Hippocampal formation (tissue), 2 donors: ENCODE results near the gene PRDX1.
A peak's percentile ranks its signal among the peaks of the same experiment; 100 is the strongest.
"Not testable (repeated sequence)": the region's sequence is repeated elsewhere in the genome, so short reads cannot be mapped to it uniquely, and the experiment has no call there.

Experiments
- DNase-seq, 2 donors: peaks; one replicate each; lab custom pipeline; 2025; lab: John Stamatoyannopoulos, UW

Gene PRDX1

DNA sequence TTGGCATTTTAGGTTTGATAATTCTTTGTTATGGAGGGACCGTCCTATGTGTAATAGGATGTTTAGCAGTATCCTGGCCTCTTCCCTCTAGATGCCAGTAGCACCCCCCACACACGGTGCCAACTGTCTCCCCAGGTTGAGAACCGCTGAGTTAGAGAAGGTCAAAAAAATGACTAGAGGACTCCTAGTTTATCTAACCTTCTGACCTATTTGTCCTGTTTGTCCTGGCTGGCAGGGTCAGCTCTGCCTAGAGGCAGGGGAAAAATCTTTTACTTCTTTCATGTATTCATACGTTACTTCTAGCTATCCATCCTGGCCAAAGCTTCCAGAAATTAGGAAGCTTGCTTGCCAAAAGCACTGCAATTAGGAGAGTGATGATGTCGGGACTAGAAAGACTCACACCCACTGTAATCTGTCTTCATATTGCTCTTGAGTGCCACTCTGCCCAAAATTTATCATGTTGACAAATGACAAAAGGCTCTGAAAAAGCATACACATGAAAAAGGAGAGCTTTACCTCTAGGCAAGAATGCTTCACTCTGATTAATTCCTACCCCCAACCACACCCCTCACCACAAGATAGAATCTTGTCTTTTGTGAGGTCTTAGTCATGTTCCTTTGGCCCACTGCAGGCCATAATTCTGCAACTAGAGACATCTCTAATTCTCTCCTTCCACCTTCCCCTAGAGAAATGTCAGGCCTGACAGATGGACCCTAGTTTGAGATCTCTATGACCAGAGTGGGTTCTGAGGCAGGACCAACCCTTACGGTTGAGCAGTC lies 14.5 kb upstream of the PRDX1 start:
- no peak for DNase-seq

DNA sequence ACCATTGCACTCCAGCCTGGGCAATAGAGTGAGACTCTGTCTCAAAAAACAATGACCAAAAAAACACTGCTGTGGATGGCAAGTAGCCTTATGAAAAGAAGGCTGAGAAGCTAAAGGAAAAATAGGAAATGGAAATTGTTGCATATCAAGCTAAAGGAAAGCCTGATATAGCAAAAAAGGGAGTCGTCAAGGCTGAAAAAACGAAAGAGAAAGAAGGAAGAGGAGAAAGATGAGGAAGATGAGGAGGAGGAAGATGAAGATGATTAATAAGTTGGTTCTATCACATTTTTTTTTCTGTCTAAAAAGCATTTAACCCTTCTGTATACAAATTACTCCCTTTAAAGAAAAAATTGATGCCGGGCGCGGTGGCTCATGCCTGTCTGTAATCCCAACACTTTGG lies 10.2 kb upstream of the PRDX1 start:
- DNase-seq = no peak

DNA sequence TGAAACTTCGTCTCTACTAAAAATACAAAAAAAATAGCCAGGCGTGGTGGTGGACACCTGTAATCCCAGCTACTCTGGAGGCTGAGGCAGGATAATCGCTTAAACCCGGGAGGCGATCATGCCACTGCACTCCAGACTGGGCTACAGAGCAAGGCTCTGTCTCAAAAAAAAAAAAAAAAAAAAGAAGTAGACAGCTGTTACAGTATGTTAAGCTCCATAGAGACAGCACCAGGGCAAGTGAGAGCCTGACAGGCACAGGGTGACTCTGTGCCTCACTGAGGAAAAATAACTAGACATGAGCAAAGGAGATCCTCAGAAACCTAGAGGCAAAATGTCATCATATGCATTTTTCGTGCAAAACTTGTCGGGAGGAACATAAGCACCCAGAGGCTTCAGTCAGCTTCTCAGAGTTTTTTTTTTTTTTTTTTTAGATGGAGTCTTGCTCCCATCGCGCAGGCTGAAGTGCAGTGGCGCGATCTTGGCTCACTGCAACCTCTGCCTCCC lies 9.0 kb upstream of the PRDX1 start:
- no peak for DNase-seq

DNA sequence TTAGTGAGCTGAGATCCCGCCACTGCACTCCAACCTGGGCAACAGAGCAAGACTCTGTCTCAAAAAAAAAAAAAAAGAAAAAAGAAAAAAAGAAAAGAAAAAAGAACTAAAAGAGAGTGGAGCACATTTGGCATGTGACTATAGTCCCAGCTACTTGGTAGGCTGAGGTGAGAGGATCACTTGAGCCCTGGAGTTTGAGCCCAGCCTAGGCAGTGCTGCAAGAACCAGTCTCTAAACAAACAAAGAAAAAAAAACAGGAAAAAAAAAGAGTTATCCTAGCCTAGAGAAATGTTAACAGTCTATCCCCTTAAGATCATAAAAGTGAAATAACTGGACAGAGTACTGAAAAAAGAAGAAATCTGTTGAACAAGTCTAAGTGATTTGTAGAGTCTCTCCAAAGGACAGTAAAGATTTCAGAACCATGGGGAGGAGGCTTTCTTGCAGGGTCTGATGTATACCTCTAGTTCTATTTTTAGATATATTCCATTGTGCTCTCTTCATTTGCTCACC lies 4.5 kb upstream of the PRDX1 start:
- no peak for DNase-seq

DNA sequence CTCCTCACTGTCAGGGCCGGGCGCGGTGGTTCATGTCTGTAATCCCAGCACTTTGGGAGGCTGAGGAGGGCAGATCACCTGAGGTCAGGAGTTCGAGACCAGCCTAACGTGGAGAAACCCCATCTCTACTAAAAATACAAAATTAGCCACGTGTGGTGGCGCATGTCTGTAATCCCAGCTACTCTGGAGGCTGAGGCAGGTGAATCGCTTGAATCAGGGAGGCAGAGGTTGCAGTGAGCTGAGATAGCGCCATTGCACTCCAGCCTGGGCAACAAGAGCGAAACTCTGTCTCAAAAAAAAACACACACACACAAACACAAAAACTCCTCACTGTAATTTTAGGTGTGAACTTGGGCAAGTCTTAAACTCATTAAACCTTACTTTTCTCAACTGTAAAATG lies 2.3 kb upstream of the PRDX1 start:
- DNase-seq = not testable (repeated sequence)

DNA sequence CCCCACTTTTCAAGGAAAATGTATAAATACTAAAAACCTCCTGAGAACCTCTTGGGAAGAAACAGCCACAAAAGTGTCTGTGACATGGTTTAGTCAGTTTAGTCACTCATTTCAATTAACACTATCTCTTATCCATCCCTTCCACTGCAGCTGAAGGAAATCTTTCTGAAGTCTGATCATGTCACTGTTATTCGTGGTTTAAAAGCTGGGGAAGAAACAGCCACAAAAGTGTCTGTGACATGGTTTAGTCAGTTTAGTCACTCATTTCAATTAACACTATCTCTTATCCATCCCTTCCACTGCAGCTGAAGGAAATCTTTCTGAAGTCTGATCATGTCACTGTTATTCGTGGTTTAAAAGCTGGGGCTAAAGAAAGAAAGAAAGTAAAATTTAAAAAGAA lies 1.8 kb upstream of the PRDX1 start:
- not testable (repeated sequence) for DNase-seq

DNA sequence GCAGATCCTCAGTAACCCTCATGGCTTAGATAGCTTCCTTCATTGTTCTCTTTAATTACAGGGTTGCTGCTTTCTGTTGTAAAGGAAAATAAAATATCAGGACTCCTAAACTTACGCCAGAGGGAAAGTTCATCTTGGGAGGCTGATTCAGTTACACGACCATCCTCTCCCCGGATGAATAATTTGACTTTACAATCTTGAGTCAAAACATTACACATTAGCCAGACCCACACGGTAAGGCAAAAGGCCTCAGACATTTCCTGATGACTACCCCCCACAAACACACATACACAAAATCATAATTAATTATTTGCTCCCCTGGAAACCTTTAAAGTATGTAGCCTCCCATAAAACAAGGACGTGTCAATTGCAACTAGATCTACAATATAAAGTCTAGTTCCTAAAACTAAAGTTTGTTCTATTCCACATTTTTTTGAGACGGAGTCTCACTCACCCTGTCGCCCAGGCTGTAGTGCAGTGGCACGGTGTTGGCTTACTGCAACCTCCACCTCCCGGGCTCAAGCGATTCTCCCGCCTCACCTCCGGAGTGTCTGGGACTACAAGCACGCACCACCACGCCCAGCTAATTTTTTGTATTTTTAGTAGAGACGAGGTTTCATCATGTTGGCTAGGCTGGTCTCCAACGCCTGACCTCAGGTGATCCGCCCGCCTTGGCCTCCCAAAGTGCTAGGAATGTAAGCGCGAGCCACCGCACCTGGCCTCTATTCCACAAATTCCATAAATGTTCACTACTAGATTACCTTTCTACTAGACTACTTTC lies 830 bp upstream of the PRDX1 start:
- no peak for DNase-seq

DNA sequence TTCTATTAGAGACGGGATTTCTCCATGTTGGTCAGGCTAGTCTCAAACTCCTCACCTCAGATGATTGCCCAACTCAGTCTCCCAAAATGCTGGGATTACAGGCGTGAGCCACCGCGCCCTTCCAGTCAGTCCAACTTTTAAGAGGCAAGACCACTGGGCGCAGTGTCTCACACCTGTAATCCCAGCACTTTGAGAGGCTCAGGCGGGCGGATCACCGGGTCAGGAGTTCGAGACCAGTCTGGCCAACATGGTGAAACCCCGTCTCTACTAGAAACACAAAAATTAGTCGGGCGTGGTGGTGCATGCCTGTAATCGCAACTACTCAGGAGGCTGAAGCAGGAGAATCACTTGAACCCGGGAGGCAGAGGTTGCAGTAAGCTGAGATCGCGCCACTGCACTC lies 1.9 kb downstream of the PRDX1 start:
- not testable (repeated sequence) for DNase-seq

DNA sequence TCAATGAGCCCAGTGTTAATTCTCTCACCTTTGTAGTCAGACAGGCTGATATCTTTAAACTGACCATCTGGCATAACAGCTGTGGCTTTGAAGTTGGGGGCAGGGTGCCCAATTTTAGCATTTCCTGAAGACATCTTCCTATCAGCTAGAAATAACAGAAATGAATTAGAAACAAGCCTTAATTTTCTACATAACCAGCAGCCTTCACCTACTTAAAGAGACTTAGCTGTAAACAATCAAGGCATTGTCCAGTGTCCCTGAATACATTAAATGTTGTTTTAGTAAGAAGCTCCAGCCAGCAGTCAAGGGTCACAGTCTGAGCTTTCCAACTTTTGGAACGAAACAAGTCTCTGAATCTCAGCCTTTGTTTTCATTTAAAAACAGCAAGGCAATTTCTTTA lies 2.8 kb downstream of the PRDX1 start:
- peak in 1 of 2 donors; percentile 47 for DNase-seq

DNA sequence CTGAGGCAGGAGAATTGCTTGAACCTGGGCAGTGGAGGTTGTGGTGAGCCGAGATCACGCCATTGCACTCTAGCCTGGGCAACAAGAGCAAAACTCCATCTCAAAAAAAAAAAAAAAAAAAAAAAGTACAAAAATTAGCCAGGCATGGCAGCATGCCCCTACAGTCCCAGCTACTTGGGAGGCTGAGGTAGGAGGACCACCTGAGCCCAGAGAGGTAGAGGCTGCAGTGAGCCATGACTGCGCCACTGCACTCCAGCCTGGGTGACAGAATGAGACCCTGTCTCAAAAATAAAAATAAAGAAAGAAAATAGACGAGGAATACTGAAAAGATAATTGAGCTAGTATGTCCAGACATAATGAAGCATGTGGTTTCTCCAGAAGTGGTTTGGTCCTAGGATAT lies 3.3 kb downstream of the PRDX1 start:
- DNase-seq = not testable (repeated sequence)

DNA sequence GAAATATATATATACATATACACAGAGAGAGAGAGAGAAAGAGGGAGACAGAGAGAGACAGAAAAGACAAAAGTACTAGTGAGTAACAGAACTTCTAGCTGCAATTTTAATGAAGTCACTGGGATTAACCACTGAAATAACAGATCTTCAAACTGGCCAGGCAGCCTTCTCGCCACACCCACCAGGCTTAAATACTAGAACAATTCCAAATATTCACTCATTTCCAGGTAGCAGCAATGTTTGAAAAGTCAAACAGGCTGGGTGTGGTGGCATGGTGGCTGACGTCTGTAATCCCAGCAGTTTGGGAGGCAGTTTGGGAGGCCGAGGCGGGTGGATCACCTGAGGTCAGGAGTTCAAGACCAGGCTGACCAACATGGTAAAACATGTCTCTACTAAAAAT lies 5.2 kb downstream of the PRDX1 start:
- no peak for DNase-seq

DNA sequence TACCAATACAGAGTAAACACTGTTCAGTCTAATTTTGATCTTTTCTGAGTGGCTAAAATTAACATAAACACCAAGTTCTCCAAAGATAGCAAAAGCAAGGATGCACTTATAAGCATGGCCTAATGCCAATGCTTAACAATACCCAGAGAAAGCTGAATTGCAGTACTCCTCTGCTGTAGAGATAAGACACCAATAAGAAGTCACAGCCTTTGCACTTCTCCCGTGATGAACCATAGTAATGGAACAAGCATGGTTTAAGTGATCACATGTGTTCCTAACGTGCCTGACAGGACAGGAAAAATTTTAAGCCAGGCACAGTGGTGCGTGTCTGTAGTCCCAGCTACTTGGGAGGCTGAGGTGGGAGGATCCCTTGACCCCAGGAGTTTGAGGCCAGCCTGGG lies 5.6 kb downstream of the PRDX1 start:
- DNase-seq = no peak

DNA sequence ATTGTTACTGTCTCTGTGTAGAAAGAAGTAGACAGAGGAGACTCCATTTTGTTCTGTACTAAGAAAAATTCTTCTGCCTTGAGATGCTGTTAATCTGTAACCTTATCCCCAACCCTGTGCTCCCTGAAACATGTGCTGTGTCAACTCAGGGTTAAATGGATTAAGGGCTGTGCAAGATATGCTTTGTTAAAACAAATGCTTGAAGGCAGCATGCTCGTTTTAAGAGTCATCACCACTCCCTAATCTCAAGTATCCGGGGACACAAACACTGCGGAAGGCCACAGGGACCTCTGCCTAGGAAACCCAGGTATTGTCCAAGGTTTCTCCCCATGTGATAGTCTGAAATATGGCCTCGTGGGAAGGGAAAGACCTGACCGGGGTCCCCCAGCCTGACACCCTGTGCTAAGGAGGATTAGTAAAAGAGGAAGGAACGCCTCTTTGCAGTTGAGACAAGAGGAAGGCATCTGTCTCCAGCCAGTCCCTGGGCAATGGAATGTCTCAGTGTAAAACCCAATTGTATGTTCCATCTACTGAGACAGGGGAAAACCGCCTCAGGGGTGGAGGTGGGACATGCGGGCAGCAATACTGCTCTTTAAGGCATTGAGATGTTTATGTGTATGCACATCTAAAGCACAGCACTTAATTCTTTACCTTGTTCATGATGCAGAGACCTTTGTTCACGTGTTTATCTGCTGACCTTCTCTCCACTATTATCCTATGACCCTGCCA lies 8.0 kb downstream of the PRDX1 start:
- not testable (repeated sequence) for DNase-seq

DNA sequence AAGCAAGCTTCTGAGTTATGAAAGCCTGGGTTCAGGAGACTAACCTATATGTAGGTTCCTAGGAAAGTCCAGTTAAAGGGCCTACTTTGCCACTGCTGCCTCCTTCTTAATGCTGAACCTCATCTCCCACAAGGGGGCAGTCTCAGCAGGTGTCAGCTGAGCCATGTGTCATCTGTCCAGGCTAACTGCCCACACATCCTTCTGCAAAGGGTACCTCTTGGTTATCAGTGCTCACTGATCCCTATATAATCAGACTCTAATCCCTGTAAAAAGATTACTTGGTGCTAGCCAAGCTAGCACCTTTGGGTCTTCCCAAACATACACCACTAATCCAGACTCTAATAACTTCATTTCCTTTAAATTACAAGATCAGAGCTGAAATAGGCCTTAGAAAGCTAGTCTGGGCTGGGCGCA lies 9.0 kb downstream of the PRDX1 start:
- DNase-seq = peak in 1 of 2 donors; percentile 26

DNA sequence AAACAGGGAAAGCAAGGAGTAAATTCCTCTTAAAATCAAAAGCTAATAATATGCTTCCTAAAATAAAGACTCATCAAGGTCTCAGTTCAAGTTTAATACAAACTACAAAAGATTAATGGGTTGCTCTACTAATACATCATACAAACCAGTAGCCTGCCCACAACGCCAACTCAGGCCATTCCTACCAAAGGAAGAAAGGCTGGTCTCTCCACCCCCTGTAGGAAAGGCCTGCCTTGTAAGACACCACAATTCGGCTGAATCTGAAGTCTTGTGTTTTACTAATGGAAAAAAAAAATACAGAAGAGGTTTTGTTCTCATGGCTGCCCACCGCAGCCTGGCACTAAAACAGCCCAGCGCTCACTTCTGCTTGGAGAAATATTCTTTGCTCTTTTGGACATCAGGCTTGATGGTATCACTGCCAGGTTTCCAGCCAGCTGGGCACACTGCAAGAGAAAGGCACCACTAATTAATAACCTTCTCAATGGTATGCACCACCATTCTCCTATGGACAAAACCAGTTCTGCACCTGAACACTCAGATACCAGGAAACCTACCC lies 10.6 kb downstream of the PRDX1 start:
- peak; percentile 35 to 62 for DNase-seq

DNA sequence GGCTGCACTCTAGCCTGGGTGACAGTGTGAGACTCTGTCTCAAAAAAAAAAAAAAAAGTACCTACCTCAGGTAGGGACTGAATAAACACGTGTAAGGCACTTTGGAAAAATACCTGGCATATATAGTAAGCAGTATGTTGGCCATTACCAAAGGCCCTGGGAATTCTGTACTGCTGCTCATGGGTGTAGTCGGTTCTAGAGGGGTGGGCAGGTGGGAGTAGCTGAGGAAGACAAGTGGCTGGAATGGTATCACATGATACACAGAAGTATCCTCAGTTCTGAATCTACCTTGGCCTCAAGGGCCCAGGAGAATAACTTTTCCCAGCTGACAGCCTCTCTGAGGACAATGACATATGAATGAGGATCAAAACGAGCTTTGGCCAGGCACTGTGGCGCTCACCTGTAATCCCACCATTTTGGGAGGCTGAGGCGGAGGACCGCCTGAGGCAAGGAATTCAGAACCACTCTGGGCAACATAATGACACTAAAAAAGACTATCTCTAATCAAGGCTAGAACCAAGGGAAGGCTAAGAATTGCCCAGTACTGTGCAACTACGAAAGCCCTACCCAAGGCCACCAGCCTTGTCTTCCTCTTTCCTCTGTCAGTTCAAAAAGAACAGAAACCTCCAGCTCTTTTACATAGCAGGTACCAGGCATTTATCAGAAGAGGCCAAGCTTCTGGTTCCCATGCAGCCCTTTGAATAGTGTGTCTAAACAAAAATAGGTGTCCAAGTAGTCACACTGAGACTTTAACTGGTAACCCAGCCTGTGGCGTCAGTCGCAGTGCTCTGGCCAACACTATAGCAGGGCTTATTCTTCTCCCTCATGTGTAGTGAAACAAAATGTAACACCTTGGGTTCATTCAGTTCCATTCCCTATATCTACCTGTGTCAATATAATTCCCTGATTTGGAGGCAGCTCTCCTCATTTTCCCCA lies 11.4 kb downstream of the PRDX1 start:
- DNase-seq = no peak

DNA sequence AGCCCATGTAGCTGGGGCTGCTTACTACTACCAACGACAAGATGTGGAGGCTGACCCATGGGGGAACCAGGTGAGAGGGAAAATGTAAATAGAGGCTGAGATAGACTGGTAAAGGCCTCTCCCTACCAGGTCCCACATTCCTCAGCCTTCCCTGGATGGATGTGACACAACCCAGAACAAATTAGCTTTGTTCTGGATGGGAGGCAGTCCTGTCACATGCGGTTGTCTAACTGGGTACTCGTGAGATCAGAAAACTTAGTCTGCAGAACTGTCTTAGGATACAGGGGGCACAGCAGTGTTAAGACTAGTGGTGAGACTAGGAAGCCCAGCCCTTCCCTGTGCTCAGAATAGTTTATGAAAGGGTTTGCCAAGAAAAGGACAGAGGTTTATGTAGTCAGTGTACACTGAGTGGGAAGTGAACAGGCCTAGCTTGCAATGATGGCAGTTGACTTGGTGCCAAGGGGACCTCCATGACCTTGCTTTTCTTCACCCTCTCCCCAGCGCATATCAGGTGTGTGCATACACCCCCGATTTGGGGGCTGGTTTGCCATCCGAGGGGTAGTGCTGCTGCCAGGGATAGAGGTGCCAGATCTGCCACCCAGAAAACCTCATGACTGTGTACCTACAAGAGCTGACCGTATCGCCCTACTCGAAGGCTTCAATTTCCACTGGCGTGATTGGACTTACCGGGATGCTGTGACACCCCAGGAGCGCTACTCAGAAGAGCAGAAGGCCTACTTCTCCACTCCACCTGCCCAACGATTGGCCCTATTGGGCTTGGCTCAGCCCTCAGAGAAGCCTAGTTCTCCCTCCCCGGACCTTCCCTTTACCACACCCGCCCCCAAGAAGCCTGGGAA lies 13.2 kb downstream of the PRDX1 start:
- DNase-seq = no peak

DNA sequence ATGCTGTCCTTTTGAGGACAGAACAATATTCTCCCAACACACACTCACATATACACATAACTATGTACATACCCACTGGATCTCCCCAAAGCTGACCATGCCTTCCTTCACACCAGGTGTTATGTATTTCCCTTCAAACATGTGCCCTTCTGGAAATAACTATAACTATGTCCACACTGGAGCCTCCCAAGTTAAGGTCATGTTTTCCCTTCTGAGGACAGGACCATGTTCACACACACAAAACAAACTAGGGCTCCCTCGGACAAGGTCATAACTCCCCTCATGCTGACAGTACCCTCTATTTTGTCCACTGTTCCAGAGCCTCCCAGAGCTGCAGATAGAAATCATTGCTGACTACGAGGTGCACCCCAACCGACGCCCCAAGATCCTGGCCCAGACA lies 13.8 kb downstream of the PRDX1 start:
- no peak for DNase-seq

DNA sequence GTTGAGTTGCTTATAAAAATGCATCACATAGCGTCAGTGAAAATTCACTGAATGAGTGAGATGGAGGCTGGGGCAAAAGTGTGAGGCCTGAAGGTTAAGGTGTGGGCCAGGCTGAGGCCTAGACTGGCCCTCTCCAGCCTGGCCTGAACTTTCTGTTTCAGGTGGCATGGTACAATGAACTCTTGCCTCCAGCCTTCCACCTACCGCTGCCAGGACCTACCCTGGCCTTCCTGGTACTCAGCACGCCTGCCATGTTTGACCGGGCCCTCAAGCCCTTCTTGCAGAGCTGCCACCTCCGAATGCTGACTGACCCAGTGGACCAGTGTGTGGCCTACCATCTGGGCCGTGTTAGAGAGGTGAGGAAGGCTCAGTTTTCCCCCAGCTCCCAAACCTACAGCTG lies 14.5 kb downstream of the PRDX1 start:
- DNase-seq = no peak
